Astrocyte (in vitro differentiated cells and primary cell): ENCODE measurements around the gene H1-8.

Source experiments
- EZH2 ChIP-seq: IDR thresholded peaks from 2 replicates; pipeline ENCODE4 v1.6.1; 2012; ENCODE audit warnings: mild to moderate bottlenecking, low read length, inconsistent platforms; ENCODE audit not compliant: insufficient read depth
- TF ChIP-seq, protein P1 (sequence below): IDR thresholded peaks from 2 replicates; pipeline ENCODE4 v1.5.1; 2011; ENCODE audit warnings: low read depth, mild to moderate bottlenecking, inconsistent platforms, low read length, moderate library complexity; ENCODE audit not compliant: insufficient read depth

DNA sequence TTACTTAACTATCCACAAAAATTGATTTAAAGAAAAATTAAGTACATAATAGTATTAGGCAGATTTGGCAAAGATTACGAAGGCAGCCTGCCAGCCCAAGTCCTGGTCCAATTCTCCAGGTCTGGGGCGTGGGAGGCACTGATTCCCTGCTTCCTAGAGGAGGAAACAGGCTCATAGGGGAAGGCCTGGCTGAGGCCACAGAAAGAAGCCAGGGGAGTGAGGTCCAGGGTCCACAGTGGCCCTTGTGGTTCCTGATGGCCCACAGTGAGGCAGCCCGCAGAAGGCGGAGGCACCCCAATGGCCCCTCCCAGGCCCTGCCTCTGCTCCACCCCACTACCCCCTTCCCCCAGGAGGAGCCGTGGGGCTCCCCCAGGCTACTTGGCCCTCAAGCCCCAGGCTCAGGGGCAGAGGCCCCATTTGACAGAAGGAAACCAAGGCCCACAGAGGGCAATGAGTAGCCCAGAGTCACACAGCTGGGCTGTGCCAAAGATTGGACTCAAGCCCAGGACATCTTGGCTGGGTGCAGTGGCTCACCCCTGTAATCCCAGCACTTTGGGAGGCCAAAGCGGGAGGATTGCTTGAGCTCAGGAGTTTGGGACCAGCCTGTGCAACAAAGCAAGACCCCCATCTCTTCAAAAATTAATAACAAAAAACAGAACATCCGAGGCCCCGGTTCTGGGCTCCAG is 21.0 kb downstream of the H1-8 start:
- TF ChIP-seq, protein P1, sequence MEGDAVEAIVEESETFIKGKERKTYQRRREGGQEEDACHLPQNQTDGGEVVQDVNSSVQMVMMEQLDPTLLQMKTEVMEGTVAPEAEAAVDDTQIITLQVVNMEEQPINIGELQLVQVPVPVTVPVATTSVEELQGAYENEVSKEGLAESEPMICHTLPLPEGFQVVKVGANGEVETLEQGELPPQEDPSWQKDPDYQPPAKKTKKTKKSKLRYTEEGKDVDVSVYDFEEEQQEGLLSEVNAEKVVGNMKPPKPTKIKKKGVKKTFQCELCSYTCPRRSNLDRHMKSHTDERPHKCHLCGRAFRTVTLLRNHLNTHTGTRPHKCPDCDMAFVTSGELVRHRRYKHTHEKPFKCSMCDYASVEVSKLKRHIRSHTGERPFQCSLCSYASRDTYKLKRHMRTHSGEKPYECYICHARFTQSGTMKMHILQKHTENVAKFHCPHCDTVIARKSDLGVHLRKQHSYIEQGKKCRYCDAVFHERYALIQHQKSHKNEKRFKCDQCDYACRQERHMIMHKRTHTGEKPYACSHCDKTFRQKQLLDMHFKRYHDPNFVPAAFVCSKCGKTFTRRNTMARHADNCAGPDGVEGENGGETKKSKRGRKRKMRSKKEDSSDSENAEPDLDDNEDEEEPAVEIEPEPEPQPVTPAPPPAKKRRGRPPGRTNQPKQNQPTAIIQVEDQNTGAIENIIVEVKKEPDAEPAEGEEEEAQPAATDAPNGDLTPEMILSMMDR = no peak
- no peak for TF ChIP-seq EZH2
